Astrocyte of the hippocampus (primary cell): ENCODE measurements around the gene KSR1.

Experiments used
- DNase-seq: peaks from one replicate; pipeline ENCODE4 v3.0.0; 2011; ENCODE audit warnings: low read depth, low spot score

Gene KSR1

DNA sequence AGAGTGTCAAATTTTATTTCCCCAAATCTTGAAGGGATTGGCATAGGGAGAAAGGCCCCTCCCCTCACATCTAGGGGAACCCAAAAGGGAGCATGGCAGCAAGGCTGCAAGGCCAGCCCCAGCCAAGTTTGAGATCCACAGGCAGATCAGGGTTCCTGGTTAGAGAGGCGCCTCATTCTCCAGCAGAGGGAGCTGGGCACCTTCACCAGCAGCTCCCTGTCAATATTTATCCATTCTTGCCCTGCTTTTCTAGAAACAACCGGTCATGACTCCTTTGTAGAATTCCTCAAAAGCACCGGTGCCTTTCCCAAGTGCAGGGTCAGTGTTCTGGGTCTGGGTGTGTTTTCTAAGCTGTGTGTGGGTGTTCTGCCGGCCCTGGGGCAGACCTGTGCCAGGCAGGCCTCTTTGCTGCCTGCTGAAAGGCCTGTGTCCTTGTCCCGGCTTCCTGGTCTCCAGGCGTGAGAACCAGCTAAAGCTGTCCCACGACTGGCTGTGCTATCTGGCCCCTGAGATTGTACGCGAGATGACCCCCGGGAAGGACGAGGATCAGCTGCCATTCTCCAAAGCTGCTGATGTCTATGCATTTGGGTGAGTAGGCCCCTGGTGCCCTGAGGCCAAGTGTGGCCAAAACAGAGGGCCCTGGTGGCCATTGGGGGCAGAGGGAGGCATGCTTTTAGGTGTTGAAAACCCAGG, 153.5 kb downstream of the KSR1 start:
- DNase-seq: peak; percentile 59

DNA sequence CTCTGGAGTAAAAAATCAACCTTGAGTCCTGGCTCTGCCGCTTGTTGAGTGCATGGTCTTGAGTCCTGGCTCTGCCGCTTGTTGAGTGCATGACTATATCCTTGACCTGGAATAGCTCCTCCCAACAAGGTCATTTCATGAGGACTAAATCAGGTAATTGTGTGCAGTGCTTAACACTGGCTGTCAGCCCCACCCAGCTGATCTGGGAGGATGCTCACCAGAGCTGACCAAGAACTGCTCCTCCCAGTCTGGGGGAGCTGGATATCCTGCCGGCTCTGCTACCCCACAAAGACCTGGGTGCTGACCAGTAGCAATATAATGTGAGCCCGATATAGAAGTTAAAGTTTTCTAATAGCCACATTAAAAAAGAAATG, 154.0 kb downstream of the KSR1 start:
- no peak for DNase-seq

DNA sequence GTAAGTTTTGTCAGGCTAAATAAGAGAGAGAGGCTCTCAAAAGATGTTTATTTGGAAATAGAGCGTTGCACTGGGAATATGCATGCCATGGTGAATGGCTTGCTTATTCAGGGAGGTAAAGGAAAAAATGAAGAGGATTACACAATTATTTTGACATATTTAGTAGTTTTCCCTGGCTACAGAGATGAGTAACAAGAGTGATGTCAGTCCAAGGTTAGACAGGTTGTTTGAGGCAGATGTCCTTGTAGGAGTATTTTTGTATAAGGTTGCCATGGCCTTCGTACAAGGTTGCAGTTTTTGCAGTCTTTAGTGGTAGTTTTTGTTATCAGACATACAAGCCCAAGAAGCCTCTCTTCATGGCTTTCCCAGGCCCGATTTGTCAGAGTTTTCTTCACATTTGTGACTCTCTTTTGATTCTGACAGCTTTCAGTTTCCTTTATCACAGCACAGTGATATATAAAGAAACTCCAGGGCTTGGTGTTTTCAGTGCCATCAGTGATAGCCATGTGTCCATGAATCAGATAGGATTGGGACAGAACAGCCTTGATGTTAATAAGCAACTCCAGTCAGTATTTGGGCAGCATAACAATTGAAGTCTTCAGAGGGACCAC, 156.0 kb downstream of the KSR1 start:
- DNase-seq: no peak

DNA sequence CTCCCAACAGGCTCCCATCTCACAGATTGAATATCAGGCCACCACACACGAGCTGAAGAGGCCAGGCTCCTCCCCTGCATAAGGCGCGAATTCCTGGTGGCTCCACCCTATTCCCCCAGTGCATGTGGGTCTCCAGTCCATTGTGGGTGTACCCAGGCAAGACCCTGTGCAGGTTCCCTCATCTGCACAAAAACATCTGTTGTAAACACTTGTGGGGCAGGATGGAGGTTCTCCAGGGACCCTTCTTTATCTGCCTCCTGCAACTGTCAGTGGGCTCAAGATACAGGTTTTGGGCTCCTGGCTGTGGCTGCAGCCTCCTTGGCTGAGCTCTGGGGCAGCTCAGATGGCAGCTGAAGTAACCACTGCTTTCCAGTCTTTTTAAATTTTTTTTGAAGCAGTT, 157.2 kb downstream of the KSR1 start:
- DNase-seq: no peak

DNA sequence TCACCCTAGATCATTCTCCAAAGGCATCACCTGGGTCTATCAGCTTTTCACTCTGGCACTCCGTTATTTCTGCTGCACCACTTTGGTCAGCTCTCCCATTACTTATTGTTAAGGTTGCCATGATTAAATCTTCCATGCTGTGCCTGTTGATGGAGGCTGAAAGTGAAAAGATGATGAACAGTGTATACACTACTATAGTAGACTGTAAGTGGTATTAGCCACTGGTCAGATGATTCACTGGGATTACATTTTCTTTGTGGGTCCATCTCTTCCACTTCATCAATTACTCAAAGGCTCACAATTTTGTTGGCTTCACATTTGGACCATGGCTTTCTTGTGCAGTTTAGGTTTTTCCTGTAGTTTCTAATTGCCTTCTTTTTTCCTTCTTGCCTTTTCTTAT, 158.9 kb downstream of the KSR1 start:
- no peak for DNase-seq

DNA sequence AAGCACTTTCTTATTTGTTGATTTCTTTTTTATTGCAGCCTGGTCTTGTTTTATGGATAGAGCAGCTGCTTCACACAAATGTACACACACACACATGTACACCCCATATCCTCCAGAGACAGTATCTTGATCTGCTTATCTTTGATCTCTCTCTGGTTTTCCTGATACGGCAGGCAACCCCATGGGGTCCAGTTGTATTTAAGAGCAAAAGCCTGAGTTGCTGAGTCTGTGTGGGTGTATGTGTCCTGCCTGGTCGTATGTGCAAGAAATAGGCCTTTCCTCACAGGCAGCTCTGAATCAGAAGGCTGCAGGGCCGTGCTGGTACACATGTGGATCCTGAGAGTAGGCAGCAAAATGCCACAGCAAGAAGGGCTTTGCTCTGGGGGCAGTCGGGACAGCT, 160.2 kb downstream of the KSR1 start:
- DNase-seq: no peak

DNA sequence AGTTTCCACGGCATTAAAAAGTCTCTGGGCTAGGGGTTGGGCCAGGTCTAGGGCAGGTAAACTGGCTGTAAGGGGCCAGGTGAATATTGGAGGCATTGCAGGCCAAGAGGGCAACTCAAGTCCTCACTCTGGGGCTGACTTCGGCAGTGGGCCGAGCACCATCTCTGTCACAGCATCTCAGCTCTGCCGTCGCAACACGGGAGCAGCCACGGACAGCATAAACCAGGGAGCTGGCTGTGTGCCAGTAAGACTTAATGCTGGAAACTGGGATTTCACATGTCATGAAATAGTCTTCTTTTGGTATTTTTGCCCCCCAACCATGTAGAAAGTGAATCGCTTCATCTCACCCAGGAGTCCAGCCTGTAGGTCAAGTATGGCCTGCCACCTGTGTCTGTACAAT, 162.2 kb downstream of the KSR1 start:
- DNase-seq: no peak

DNA sequence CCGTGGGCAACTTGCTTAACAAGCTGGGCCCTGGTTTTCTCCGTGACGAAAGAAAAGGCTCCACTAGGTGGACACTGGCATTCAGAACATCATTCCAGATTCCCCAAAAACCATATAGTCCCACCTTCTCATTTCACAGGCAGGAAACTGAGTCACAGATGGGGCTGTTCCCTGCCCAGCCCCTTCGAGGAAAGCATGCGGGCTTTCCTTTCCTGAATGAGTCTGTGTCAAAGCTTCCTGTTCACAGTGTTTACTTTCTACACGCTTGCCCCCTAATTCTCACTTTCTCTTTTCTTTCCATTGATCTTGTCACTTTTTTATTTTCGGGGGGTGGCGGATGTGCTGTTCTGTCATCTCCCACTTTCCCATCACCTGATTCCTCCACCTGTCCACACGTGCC, 164.5 kb downstream of the KSR1 start:
- no peak for DNase-seq

DNA sequence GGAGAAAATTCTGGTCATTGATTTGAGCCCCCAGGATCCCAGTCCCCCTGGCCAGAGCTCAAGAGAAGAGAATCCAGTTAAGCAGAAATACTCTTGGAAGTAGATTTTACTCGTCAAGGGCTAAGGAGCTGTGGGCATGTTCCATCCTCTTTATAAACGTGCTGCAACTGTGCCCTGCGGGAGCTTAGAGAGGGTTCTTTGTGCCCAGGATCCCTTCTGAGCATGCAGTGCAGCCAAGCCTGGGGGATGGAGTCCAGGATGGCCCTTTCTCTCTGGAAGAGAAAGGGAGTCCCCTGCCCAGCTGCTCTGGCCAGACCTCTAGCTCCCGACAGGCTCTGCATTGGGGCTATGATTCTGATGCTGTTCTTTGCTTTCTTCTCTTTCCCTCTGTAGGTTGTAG, 165.3 kb downstream of the KSR1 start:
- DNase-seq: no peak

DNA sequence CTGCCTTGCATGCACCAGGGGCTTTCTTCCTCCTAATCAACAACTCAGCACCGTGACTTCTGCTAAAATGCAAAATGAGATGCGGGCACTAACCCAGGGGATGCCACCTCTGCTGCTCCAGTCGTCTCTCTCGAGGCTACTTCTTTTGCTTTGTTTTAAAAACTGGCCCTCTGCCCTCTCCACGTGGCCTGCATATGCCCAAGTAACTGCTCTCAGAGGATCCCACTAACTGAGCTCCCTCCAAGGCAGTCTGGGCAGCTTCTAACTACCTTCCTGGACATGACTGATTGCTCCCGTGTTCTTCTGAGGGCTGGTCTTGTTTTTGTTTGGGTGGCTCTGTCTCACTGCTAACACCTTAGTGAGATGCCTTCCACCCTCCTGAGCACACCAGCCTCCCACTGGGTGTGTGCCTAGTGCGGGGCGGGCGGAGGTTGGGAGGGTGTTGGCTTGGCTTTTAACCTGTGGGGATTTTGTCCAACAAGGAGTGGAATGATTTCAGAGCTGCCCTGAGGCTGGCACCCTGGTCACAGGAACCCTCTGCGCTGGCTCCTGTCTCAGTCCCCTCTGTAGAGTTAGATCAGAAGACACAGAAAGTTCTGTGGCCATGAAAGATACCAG, 165.8 kb downstream of the KSR1 start:
- no peak for DNase-seq

DNA sequence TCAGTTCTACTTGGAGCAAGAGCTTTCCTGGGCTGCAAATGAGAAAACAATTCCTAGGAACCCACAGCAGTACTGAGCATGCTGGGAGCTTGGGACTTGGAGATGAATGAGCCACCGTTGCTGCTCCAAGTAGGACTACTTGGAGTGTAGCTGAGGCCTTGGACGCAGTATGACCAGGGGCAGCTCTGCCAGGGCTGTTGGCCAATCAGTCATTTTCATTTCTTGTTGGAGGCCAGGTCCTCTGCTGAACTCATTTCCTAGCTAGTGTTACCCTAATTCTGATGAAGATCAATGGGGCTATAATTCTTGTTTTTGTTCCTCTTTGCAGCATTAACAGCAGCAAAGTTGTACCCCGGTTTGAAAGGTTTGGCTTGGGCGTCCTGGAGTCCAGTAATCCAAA, 166.7 kb downstream of the KSR1 start:
- DNase-seq: no peak

DNA sequence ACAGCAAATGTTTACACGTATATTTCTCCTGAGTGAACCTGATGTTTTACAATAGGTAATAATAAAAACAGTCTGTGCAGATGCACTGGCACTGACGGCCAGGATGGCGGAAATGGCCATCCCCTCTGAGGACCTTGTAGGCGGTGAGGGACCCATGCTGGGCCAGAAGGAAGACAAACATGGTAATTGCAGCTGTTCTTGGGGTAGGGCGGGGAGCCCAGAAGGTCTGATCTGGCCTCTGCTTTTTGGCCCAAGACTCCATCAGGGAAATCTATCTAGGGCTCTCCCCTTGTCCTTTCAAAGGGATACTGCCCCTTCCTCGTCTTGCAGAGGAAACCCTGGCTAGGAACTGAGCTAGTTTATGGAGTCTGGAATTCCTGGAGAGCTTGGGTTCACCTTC, 167.4 kb downstream of the KSR1 start:
- DNase-seq: no peak

DNA sequence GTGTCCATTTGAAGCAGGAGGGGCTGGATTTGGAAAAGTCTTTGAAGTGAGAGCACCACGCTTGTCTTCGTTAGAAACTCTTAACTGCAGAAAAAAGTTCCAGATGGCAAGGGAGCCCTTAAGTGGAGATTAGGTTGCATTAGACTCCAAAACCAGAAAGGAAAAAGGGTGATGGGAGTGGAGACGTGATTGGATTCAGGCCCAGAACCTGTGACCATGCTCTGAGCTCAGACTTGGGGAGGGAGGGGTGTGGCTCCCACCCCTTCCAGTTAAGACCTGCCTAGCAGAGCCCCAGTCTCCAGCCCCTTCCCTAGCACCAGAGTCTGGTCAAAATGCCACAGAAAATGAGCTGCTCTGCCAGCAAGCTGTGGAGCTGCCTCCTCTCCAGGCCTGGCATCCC, 168.3 kb downstream of the KSR1 start:
- no peak for DNase-seq

DNA sequence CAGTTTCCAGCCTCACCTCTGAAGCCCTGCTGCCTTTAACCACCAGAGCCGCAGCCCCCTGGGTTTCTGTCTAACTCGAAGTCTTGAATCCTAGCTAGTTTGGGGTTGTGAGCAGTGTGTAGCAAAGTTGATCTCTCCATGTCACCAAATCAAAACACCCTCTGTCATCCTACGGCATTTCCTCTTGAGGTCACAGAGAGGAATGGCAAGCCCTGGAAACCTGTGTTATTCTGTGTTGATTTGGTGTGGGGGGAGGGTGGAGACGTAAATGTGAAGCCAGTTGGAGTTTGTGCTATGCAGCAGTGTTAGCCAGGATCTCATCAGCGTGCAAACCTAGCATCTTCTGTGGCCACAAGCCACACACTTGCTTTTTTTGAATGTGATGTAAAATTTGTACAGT, 169.6 kb downstream of the KSR1 start:
- DNase-seq: no peak

DNA sequence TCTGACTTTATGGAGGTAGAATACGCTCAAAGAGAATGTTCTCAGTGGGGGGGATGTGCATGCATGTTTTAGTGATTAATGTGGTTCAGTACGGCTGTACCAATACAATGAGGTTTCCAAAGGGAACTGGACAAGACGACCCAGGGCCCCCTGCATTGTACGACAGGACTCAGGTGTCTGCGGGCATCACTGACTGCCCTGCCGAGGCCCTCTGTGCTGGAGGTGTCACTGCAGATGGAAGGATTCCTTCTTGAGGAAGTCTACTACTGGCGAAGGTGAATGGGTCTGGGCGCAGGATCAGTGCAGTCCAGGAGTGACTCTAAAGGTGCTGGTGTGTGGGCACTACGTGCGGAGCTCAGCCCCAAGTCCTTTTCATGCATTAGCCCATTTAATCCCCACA, 171.3 kb downstream of the KSR1 start:
- DNase-seq: no peak

DNA sequence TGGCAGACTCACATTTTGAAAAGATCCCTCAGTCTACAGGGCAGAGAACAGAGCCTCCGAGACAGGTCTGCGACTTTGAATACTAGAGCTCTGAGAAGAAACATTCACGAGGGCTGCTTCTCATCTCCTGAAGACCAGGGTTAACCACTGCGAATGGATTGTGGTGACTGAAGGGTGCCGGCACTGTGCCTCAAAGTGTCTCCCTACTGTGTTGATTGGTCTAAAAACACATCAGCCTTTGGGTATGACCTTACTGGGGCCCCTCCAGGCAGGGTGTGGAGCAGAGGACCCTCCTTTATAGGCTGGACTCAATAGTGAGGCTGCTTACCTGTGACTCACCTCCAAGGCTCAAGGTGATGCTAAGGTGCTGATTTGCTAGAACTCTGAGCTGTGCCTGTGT, 172.1 kb downstream of the KSR1 start:
- no peak for DNase-seq

DNA sequence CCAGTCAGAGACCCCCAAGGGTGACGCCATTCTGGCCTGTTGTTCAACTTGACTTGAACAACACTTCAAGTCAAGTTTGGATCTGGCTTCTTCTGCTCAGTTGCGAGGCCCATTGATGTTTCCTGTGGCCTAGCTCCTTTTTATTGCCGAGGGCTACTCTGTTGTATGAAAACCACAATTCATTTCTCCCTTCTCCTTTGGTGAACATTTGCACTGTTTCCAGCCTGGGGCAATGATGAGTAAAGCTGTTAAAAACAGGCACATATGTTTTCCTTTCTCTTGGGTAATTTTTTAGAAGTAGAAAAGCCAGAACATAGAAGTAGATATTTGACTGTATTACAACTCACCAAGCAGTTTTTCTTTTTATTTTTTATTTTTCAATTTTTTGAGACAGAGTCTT, 173.0 kb downstream of the KSR1 start:
- peak; percentile 22 for DNase-seq

DNA sequence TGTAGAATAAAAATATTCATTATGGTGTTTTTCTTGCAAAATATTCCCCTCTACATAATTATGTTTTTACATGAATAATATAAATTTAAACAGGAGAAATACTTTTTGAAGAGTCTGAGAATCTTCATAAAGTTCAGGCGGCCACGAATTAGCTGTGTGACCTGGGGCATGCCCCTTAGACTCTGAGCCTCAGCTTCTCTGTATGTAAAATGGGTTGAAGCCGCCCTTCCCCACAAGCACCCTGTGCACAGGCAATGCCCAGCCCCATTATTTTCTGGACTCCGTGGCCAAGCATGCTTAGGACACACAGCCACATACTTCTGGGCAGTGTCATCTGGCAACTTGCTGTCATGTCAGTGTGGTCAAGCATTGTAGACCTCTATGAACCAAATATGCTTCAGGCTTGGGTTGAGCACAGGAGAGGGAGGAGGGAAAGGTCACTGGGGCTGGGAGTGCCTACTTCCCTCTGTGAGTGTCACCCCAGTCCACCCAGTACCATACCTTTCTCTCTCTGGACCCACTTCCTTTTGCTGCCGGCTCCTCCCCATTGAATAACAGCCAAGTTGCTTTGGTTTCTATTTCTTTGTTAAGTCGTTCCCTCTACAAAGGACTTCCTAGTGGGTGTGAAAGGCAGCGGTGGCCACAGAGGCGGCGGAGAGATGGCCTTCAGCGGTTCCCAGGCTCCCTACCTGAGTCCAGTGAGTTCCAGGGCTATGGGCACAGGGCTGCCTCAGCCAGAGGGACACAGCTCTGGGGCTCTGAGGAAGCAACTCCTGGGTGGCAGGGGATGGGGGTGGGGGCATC, 174.6 kb downstream of the KSR1 start, which contains the start of gene LGALS9:
LGALS9 (plus strand) TSS at position 582 of the 804 bp plus-strand sequence; CDS start at position 660, 78 bp downstream.
- peak; percentile 55 for DNase-seq

DNA sequence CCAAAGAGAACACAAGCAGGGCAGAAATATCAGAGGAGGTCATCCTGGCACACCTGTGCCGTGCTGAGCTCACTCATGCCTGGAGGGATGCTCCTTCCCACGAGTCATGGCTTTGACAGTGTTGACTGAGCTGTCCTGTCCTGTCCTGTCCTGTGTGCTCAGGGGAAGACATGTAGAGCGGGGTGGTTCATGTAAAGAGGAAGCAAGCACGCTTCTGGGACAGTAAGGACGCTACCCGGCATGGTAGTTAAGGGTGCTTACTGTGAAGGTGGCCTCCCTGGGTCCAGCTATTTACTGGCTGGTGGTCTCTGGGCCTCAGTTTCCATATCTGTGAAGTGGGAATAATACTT, 175.1 kb downstream of the KSR1 start:
- DNase-seq: no peak

DNA sequence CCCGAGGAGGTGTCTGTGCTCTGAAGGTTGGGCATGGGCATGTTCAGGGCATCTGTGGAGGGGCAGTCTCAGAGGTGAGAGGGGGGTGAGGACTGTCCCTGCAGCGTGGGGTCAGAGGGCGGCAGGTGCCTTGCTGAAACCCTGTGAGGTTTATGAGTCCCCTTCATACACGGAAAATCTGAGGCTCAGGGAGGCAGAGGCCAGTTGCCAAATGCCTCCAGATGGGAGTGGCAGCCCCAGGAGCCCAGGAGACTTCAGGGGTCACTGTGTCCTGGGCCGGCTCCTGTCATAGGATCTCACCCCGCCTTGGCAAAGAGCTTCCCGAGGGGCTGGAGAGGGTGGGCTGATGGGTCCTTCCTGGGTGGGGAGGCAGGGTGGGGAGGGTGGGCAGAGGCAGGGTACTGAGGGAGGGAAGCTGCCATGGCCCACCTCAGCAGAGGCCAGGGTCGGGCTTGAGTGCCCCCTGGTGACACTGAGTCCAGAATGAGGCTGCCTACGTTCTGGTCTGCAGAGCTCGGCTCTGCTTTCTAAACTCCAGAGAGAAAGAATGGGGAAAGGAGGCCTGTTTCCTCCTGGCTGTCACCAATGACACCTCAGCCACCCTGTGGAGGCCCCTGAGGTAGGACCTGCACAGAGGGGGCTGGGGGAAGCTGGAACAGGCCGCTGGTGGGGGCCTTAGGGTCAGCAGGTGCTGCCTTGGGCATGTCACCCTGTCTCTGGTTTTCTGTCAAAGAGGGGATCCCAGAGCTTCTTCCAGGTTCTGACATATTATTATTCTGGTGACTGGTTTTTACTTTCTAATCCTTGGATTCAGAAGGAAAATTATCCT, 175.9 kb downstream of the KSR1 start:
- DNase-seq: no peak

DNA sequence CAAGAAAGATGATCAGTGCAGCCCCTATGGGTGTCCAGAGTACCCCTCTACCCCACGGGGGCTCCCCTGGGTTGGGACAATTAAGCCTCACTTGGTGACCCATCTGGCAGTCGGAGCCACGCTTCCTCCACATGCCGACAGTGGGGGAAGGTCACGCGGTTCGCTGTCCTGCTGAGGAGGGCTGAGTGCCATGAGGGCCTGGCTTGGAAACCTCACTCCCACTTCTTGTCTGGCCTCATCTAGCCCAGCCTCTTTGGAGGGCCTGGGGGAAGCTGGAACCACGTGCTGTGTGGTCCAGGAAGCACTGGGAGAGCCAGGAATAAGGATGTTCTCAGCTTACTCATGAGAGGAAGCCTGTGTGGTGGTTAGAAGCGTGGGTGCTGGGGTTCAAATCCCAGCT, 176.5 kb downstream of the KSR1 start:
- peak; percentile 20 for DNase-seq
